Activated naive CD4-positive, alpha-beta T cell (primary cell): ENCODE measurements around the gene NT5DC2.

Experiments
- DNase-seq, 4 experiments: peaks; one replicate each; lab custom pipeline; 2025; lab: John Stamatoyannopoulos, UW

NT5DC2 gene

GRCh38 chr3:52487788-52488691 lies 45.6 kb downstream of the NT5DC2 start:
- DNase-seq, result no peak

GRCh38 chr3:52487050-52487787 lies 46.4 kb downstream of the NT5DC2 start:
- no peak for DNase-seq

DNA sequence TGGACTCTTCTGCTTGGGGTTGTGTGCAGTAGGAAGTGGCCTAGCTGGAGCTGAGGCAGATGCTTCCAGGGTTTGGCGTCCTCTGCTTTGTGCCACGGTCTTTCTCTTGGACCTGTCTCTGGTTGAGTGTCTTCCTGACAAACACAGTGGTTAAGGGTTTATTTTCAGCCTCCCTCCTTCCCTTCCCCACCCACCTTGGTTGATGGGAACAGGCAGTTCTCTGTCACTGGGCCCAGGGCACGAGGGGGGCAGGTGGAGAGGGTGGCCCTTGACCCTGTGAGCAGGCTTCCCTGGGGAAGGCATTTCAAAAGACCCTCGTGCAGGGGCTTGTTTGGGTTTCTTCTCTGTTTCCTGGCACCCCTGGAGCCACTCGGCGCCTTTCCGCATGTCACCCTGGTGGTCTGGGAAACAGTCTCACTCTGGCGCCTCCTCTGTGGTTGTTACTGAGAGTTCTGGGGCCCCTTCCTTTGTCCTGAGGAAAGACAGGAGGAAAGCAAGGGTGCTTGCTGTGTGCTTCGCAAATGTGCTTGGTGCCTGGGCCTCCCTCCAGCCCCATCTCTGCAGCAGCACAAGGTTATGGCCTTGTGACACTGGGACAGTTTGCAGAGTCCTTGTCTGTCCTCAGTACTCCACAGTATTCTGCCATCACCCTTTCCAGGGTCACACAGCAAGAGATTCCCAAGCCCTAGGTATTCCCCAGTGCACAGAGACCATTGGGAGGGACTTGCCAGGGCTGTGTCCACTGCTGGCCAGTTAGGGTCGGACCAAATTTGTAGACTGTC lies 48.8 kb downstream of the NT5DC2 start:
- no peak for DNase-seq

DNA sequence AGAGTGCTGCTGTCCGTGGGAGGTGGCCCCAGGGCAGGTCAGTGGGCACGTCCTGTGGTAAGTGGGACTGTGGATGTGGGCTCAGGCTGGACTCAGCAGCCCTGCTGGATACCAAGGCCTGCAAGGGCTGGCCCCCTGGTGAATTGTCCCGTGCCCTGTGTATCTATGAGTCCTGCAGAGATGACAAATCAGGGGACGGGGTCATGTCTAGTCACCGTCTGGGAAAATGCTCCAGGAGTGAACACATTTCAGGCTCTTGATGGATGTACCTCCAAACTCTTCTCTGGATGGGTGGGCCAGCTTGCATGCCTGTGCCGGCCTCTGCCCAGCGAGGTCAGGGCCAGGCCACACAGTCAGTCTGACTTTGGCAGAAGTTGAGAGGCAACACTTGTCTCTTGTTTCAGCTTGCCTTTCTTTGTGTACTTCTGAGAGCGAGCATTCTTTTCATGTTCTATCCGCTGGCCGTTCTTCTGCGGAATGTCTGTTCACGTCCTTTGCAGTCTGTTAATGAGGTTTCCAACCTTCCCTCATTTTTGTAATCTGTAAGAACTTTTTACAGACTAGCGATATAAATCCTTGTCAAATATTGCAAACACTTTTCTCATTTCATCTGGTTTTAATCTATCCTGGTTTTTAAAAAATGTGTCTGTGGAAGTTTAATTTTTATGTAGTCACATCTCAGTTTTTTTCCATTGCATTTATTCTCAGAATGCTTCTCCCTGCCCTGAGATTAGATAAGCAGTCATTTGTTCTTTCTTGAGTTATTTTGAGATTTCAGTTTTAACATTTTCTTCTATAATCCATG lies 49.9 kb downstream of the NT5DC2 start:
- DNase-seq, result no peak

GRCh38 chr3:52483081-52483480 lies 50.6 kb downstream of the NT5DC2 start:
- no peak for DNase-seq

DNA sequence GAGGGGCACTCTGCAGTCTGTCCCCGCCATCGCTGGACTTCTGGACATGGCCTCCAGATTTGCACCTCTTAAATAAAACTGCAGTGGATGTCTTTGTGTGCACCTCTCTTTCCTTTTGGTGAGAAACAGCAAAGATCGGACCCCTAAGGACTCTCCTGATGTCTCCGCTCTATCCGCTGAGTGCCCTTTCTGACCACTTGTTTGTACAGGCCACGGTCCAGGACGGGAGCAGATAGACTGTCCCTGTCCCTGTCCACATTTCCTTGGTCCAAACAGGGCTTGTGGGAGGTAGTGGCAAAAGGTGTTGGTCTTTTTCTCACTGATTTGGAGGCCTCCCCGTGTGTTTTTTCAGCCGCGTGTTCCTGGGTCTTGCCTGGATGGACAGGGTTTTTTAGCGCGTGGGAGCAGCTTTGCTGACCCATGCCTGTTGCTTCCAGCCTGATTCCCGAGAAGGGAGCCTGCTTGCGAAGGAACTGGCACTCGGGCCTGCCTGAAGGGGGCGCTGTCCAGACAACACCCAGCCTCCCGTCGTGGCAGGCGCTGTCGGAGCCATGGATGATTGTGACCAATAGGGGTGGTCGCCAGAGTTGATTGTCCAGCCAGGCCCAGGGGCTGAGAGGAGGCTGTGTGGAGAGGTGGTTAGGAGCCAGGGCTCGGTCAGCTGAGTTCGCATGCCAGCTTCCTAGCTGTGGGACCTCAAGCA lies 51.7 kb downstream of the NT5DC2 start:
- DNase-seq, result no peak

DNA sequence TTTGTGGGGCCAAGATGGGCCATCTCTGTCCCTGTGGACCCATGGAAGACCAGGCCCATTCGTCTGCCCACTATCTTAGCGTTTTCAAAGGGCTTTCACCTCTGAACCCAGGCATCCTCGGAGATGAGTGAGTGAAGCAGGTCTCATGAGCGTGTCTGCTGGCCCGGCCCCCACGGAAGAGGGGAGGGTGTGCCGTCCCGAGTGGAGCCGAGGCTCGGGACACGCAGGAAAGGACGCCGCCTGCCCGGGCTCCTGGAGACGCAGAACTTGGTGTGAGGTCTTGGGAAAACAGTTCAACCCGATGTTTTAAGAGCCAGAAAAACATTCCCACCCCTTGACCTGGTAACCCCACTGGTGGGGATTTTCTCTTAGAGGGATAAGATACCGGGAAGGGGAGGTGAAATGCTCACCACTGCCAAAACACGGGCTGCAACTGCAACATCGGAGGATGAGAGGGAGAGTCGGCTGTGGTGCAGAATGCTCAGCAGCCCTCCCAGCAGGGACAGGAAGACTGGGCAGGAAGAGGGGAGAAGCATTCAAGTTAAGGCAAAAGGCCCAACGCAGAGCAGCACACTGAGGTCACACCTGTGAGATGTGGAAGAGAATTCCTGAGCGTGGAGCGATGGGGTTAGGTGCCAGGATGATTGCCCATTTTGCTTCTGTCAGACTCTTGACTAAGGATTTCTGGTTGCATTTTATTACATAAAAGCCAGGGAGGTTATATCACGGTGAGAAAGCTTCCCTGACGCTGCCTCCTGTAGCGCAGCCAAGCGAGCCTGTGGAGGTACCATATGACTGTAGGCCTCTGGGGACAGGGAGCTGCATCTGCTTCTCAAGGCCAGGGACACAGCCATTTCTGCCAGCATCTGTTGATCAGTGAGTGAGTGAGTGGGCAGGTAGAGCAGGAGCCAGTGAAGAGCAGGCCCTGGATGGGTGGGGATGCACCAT lies 52.6 kb downstream of the NT5DC2 start:
- DNase-seq, result no peak

- DNase-seq, result no peak
These were observed 53.6 kb downstream of the NT5DC2 start for GRCh38 chr3:52479877-52480575.

- no peak for DNase-seq
These were observed 54.4 kb downstream of the NT5DC2 start for GRCh38 chr3:52479037-52479876.

DNA sequence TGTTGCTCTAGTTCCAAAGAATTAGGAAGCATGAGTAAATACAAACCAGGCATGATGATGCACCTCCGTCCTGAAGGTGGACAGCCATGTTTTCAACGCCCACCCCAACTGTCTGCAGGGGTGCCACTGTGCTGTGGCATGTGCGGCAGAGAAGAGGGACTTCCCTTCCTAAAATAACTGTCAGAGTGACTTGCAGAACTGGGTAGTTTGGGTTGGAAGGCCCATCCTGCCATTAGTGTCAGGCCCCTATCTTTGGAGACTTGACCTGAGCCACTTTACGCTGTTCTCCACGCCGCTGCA lies 55.9 kb downstream of the NT5DC2 start:
- DNase-seq, result no peak

- DNase-seq, result no peak
These were observed 56.4 kb downstream of the NT5DC2 start for GRCh38 chr3:52477076-52477795.
